ENCODE data around the gene LMO4.

Gene LMO4

DNA sequence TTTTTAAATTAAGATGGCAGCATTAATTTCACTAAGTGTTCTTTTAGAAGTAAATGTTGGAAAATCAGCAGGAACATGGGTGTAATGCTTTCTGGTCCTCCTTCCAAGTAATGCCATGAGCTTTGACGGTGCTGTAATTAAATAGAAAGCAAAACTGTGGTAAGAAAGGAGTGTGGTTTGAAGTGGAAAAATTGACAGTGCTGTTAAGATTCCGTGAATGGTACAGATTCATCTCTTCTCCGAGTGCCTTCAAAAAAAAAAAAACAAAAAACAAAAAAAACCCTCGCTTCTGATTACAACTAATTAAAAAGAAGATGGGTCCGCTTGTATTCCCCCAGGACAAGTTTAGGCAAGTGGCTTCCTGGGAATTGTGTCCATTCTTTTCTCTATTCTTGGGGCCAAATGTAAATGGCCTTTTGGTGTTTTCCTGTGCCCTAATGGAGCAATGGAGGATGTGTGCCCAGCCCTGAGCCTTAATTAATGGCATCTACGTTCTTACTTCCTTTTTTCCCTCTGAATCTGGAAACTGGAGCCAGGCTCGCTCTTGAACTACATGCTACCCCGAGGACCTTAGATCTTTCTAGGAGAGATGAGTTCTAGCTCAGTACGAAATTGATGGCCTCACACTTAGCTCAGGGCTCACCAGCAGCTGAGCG lies 5.1 kb downstream of the LMO4 start:
- TF ChIP-seq, protein P1, sequence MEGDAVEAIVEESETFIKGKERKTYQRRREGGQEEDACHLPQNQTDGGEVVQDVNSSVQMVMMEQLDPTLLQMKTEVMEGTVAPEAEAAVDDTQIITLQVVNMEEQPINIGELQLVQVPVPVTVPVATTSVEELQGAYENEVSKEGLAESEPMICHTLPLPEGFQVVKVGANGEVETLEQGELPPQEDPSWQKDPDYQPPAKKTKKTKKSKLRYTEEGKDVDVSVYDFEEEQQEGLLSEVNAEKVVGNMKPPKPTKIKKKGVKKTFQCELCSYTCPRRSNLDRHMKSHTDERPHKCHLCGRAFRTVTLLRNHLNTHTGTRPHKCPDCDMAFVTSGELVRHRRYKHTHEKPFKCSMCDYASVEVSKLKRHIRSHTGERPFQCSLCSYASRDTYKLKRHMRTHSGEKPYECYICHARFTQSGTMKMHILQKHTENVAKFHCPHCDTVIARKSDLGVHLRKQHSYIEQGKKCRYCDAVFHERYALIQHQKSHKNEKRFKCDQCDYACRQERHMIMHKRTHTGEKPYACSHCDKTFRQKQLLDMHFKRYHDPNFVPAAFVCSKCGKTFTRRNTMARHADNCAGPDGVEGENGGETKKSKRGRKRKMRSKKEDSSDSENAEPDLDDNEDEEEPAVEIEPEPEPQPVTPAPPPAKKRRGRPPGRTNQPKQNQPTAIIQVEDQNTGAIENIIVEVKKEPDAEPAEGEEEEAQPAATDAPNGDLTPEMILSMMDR (conservative IDR thresholded peaks at IDR 0.05; ENCODE audit: low read depth, low read length), result no peak
- H3K4me1 ChIP-seq (ENCODE audit: low read depth, poor library complexity, severe bottlenecking), result peaks cover 24% of the 10 kb centered on the region

DNA sequence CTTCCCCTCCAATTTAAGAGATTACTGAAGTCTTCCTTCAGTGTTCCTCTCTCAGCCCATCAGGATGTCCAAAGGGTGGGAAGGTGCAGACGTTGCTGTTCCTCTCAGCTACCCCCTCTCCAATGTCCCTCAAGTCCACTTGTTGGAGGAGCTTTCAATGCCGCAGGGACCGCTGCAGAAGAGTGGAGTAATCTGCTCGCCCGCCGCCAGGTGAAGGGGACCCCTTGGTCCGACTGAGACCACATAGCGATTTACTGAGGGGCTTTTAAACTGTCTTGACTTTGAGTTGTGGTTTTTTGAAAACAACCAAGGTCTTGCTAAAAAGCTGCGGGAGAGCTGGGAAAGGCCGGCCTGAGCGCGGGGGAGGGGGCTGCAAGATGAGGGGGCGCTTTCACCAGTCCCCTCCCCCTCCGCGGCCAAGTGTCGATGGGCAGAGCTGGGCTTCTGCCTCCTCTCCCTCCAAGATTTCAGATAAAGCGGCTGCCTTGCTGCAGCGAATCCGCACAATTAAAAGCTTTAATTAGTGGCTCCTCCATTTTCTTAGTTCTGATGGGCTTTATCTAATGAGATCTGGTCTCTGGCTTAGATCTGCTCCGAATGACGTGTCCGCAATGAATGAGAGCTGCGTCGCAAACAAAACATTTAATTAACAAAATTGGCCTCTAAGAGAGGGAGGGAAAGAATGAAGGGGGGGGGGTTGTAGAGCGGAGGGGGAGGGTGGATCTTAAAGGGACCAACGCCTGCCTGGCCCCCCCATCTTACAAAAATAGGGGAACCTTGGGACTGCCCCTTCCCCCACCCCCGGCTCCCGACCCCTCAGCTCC lies 5.9 kb downstream of the LMO4 start:
- Histone ChIP-seq H3K4me3 (IDR thresholded peaks at IDR 0.05; ENCODE audit: insufficient read depth, low read depth, low read length) (no peak overlapping the region), H3K4me1 (ENCODE audit: low read depth, poor library complexity, severe bottlenecking) (peaks cover 24% of the 10 kb centered on the region), H3K36me3 (ENCODE audit: insufficient read depth) (no peaks in the 10 kb centered on the region), H3K27me3 (ENCODE audit: insufficient read depth, low read depth) (no peaks in the 10 kb centered on the region), H3K79me2 (ENCODE audit: insufficient read depth, low read depth) (peaks cover 75% of the 10 kb centered on the region), H3K9ac (peak overlapping the region; percentile 74), H4K20me1 (ENCODE audit: insufficient read depth) (no peaks in the 10 kb centered on the region), H3K27ac (peak overlapping the region; percentile 70), H3K4me2 (peak overlapping the region; percentile 83), H2AFZ (ENCODE audit: low read depth) (peak overlapping the region; percentile 14; the same call in 1 of the 2 replicates)
- TF ChIP-seq, protein P1 (conservative IDR thresholded peaks at IDR 0.05; ENCODE audit: low read depth, low read length), result no peak; the same call in 1 of the 2 replicates

More for the DNA sequence above, 5.1 kb downstream of the LMO4 start:
- H3K36me3 ChIP-seq (ENCODE audit: insufficient read depth), result no peaks in the 10 kb centered on the region
- no peaks in the 10 kb centered on the region for H4K20me1 ChIP-seq (ENCODE audit: insufficient read depth)
- no peak overlapping the region for H3K4me3 ChIP-seq (IDR thresholded peaks at IDR 0.05; ENCODE audit: insufficient read depth, low read depth, low read length)
- H3K27me3 ChIP-seq (ENCODE audit: insufficient read depth, low read depth), result no peaks in the 10 kb centered on the region
- H3K4me2 ChIP-seq, result peak overlapping the region; percentile 83
- peaks cover 77% of the 10 kb centered on the region for H3K79me2 ChIP-seq (ENCODE audit: insufficient read depth, low read depth)
- H3K9ac ChIP-seq, result peak overlapping the region; percentile 74
- no peak overlapping the region for H2AFZ ChIP-seq (ENCODE audit: low read depth)
- H3K27ac ChIP-seq, result peak overlapping the region; percentile 70

DNA sequence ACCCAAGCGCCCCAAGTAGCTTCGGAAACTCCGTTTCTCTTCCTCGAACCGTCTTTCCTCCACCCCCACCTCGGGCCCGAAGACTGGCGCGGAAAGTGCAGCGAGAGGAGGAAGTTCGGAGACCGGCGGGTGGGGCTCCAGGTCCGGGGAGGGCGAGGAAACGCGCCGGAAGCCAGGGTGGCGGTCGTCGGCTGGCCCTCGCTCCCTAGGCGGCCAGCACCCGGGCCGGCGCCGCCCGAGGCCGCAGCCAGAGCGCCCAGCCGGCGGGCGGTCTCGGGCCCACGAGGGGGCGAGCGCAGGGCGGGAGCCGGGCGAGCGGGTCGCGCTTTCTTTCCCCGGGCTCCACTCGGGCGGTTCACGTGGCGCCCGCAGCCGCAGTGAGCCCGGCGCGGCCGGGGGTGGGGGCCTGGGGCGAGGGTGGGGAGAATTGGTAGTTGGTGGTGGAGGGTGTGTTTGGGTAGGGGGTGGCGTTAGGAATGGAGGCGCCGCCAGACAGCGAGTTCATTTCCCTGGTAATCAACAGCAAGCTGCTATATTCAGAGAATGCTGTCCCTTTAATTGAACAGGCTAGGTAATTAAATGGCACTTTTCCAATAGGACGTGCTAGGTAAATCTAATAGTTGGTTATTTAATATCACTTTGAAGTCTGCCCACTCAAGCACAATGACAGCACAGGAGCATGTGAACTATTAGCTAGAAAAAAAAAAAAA lies 6.7 kb downstream of the LMO4 start:
- Histone ChIP-seq H3K4me1 (ENCODE audit: low read depth, poor library complexity, severe bottlenecking) (peaks cover 24% of the 10 kb centered on the region), H4K20me1 (ENCODE audit: insufficient read depth) (no peaks in the 10 kb centered on the region)

DNA sequence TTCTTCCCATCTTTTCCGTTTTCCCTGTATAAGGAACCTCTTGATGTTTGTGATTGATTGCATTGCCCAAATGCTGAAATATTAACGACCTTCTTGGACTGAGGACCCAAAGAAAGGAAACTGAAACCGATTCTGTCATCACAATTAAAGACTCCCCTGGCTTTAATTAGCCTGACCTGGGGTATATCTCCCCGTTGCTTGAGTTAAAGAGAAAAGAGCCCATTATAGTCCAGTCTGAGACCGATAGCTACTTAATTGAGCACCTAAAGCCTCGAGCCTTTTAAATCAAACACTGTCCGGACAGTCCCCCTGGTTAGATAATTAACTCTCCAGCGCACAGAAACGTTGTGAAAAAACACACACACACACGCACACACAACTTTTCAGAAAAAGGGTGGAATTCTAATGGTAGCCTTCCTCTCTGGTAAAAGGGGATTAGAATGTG lies 8.0 kb downstream of the LMO4 start:
- no peaks in the 10 kb centered on the region for H4K20me1 ChIP-seq (ENCODE audit: insufficient read depth)
- peaks cover 63% of the 10 kb centered on the region for H3K79me2 ChIP-seq (ENCODE audit: insufficient read depth, low read depth)
- H3K4me2 ChIP-seq, result peak overlapping the region; percentile 91
- H3K4me1 ChIP-seq (ENCODE audit: low read depth, poor library complexity, severe bottlenecking), result peaks cover 24% of the 10 kb centered on the region
- H2AFZ ChIP-seq (ENCODE audit: low read depth), result no peak overlapping the region
- H3K9ac ChIP-seq, result peak overlapping the region; percentile 74; the same call in 1 of the 2 replicates
- H3K36me3 ChIP-seq (ENCODE audit: insufficient read depth), result no peaks in the 10 kb centered on the region
- H3K27ac ChIP-seq, result peak overlapping the region; percentile 70
- H3K27me3 ChIP-seq (ENCODE audit: insufficient read depth, low read depth), result no peaks in the 10 kb centered on the region
- peak overlapping the region; percentile 32 for H3K4me3 ChIP-seq (IDR thresholded peaks at IDR 0.05; ENCODE audit: insufficient read depth, low read depth, low read length)
- TF ChIP-seq, protein P1 (conservative IDR thresholded peaks at IDR 0.05; ENCODE audit: low read depth, low read length), result no peak

More for the DNA sequence above, 6.7 kb downstream of the LMO4 start:
- H3K27ac ChIP-seq, result peak overlapping the region; percentile 70
- H3K36me3 ChIP-seq (ENCODE audit: insufficient read depth), result no peaks in the 10 kb centered on the region
- H3K9ac ChIP-seq, result peak overlapping the region; percentile 74
- H2AFZ ChIP-seq (ENCODE audit: low read depth), result no peak overlapping the region
- no peak overlapping the region for H3K4me3 ChIP-seq (IDR thresholded peaks at IDR 0.05; ENCODE audit: insufficient read depth, low read depth, low read length)
- H3K4me2 ChIP-seq, result peak overlapping the region; percentile 91
- TF ChIP-seq, protein P1 (conservative IDR thresholded peaks at IDR 0.05; ENCODE audit: low read depth, low read length), result no peak
- no peaks in the 10 kb centered on the region for H3K27me3 ChIP-seq (ENCODE audit: insufficient read depth, low read depth)
- H3K79me2 ChIP-seq (ENCODE audit: insufficient read depth, low read depth), result peaks cover 67% of the 10 kb centered on the region

All from KMS-11 (cell line).